H54 (cell line): Measurements from ENCODE around the gene NPAS3.

Experiments
- DNase-seq: peaks from one replicate; pipeline ENCODE4 v3.0.0; 2011; ENCODE audit warnings: low spot score, mixed read lengths; ENCODE audit not compliant: insufficient read length
- FAIRE-seq: peaks from 3 replicates; lab custom pipeline; 2011; peaks lifted over from hg19 to GRCh38; lab: Jason Lieb, UNC
- POLR2A ChIP-seq: IDR thresholded peaks from 2 replicates; pipeline ENCODE4 v1.6.1; 2011; ENCODE audit warnings: low read depth, mild to moderate bottlenecking, low read length

The NPAS3 gene

DNA sequence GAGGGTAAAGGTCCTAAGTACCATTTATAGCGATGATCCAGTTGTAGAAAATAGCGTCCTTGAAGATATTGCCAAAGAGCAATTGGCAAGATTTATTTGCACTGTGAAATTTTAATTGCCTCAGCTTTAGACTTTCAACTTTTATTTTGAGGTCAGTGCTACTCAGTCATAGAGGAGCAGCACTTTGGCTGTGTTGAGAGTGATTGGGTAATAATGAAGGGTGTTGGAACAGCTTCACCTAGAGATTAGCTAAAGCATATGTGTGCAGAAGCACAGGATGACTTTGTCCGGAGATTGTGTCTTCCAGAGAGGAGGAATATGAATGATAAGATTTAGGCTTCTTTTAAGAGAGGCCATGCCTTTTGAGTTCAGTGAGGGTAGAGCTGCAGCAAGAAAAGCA is 164.8 kb downstream of the NPAS3 start:
- FAIRE-seq (no peak), DNase-seq (no peak)
- no peak for TF ChIP-seq POLR2A

DNA sequence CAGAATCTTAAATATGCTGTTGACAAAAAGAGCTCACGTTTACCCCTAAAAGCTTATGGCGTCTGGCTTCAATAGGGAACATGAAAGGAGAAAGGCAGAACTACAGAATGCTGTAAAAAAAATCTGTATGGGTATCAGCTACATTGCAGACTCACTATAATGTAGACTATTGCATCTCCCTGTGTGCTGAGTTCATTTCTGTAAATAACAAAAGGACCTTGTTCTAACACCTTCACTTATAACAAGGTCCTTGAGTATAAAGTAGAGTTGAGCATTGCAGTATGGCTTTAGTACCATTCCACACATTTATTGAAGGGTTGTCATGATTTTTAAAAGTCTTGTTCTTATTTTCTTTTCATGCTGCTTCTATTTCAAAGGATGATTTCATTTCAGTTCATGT is 165.3 kb downstream of the NPAS3 start:
- no peak for TF ChIP-seq POLR2A
- no peak for FAIRE-seq
- no peak for DNase-seq

DNA sequence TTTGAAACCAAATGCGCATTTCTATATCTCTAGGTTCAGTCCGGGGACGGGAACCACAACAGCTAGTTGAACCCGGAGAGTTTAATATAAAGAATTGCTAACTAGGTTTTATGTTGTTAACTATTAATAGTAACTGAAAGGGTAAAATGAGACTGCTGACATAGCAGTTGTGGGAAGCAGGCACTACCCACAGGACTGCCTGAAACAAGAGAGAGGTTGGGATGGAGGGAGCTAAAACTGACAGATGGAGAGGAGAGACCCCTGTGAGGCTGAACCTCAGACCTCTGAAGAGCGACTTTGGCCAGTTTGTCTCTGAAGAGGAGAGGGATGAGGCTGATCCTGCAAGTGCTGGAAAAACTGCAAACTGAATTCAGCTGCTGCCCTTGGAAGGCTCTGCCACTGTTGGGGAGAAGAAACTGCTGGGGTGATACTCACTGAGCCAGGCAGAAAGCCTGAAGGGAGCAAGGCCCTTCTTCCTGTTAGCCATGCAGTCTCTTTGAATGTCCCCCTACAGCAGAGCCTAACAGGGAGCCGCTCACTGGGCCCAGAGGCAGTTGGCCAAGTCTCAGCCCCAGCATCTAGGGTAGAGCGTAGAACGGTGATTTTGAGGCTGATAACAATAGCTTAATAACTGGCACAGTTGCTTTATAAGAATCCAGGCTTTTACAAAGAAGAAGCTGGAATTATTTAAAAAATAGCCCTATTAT is 172.2 kb downstream of the NPAS3 start:
- FAIRE-seq: no peak
- no peak for TF ChIP-seq POLR2A
- DNase-seq: no peak

DNA sequence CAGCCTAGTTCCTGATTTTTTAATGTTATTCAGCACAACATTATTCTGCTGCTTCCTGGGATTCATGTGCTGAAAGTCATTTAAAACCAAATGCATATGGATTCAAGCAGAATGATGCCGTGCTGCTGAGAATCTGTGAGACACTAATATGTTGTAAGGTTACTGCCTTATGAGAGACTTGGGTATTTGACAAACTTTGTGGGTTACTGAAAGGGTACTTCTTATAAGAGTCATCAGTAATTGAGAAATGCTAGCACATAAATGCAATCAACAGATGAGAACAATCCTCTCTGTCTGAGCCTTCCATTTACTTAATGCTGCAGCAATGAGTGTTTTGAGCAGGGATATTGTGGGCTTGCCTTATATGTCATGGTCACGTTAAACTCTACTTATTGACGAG is 175.7 kb downstream of the NPAS3 start:
- DNase-seq: no peak
- FAIRE-seq: no peak
- no peak for TF ChIP-seq POLR2A

DNA sequence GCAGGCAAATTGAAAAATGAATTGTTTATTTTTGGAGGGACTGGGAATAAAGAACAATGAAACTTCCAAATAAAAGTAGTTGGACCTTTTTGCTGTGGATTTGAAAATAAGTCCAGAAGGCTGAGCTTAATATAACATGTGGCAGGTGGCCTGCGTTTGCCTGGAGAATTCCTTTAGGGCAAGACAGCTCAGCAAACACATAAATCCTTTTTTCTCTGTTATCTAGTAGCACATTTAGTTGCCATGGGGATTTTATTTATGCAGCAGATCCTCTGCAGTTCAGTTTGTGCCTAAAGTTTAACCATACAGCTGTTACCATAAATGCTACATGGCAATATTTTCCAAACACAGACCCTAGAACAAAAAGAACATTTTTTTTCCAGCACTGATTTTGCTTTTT is 180.0 kb downstream of the NPAS3 start:
- DNase-seq (no peak), FAIRE-seq (no peak)
- no peak for TF ChIP-seq POLR2A

DNA sequence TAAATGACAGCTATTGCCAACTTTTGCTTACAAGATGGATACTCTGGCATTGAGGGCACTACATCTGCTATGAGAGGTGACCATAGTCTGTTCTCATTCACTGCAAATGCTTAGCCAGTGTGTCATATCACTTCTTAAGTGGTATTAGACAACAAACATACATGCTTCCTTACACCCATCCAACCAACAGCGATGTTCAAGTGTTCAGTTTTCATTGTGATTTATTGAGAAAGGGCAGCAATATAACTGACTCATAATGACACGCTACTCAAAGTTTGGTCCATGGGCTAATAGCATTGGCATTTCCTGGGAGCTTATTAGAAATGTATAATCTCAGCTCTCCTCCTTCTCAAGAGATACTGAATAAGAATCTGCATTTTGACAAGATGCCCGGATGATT is 181.7 kb downstream of the NPAS3 start:
- DNase-seq: peak; percentile 30

DNA sequence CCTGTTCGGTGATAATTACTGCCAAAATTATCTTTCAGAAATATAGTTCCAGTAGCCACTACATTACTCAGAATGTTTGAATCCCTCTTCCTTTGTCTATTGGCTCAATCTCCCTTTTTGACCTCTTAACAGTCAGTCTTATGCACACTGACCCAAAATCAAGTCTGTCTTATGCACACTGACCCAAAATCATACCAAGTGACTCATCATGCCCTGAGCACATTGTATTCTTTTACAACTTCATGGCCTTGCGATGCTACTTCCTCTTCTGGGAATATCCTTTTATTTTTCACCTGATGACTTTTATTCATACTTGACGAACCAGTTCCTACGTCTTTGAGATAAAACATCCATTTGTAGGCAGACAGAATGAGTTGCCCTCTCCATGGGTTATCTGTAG is 182.3 kb downstream of the NPAS3 start:
- FAIRE-seq (no peak), DNase-seq (no peak)
- no peak for TF ChIP-seq POLR2A

More for the DNA sequence above, 181.7 kb downstream of the NPAS3 start:
- TF ChIP-seq POLR2A: no peak
- peak; percentile 100 for FAIRE-seq

DNA sequence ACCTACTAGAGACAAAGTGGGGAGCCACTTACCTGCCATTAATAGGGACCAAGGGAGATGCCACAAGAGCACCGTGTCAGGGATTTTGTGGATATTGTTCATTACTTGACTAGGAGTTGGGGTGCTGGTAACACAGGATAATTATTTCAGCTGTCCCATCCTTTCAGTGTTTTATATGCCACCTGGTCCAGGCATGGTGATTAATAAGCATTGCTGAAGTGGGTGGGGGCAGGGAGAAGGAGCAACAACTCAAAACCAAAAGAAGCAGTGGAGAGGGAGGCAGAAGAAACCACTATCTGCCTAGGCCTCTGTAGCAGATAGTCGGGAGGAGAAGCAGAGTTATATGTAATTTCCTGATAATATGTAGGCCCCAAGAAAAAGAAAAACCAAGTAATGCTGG is 184.6 kb downstream of the NPAS3 start:
- DNase-seq (no peak), FAIRE-seq (no peak)

DNA sequence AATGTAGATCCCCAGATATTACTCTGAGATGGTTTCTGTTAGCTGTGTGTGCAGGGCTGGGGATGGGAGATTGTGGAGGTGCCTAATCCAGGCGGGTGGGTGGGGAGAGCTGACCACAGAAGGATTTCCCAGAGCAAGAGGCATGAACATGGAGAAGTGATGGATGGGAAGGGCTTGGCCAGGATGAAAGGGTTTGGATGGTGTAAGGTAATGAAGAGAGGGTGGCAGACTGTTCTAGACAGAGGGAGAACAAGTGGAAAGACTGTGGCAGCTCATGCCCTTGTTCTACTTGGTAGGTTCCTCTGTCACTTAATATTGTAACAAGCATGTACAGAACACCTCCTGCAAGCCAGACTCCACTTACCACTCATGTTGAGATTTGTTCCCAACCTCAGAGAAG is 187.8 kb downstream of the NPAS3 start:
- TF ChIP-seq POLR2A: no peak
- FAIRE-seq (peak; percentile 81), DNase-seq (no peak)

More for the DNA sequence above, 184.6 kb downstream of the NPAS3 start:
- TF ChIP-seq POLR2A: no peak

DNA sequence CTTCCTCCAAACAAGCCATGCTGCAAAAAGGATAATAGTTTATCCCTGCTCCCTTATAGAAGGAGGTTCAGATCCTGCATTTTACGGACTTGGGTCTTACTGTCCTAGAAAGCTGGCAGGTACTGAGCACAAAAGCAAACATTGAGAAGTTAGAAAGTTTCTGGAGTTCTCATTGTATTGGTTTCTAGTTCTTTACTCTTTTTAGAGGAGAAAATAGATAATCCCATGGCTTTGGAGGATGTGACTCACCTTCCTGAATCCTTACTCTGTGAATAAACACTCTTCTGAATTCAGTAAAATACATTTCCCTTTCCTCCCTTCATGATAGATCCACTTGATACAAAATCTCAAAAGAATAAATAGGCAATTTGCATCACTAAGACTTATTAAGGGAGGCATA is 188.9 kb downstream of the NPAS3 start:
- no peak for TF ChIP-seq POLR2A
- DNase-seq (no peak), FAIRE-seq (peak; percentile 88)

DNA sequence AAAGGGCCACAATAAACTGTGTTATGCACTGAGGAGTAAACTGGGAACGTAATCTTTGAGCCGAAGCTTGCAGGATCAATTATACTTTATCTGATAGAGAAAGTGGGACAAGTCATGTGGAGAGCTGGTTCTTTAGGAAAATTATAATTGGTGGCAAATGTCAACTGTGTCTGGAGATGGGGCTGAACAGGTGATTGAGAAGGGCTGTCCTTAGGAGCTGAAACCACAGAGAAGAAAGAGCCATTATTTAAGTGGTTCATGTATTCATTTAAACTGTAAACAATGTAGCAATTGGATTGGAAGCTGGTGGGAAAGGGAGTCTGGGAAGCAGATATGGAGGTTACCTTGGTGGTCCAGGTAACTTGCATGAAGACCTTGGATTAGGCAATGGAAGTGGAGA is 193.1 kb downstream of the NPAS3 start:
- DNase-seq (no peak), FAIRE-seq (no peak)
- no peak for TF ChIP-seq POLR2A

DNA sequence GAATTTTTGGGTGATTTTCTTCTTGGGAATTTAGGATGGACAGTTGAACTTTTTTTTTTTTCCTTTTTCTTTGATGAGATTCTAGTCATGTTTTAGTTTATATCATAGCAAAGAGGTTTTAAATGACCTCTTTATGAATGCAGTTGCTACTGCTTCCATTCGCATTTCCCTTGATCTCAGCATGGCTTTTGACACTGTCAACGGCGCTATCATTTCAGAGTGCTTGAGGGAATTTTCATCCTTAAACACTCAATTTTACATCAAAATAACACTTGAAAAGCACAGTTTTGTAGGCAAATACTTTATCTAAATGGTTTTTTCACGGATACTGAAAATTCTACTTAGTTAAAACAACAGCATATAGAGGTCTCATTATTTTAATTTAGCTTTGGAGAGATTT is 195.5 kb downstream of the NPAS3 start:
- TF ChIP-seq POLR2A: no peak
- DNase-seq (no peak), FAIRE-seq (peak; percentile 65)

DNA sequence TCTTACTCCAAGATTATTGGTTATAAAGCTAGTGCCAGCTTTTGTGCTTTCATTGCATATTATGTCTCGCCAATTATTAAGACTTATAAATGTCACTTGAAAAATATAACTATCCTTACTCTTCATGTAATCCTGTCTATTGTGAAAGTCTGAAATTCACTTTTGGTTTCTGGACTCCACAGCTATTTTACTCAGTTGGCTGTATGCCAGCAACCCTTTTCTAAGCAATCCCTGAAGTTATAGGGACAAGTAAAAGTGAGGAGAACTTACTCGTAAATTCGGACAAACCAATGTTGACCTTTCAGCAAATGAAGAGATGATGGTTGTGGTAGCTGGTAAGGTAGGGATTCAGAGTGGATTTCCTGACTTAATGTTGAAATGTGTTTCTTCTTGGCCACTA is 196.3 kb downstream of the NPAS3 start:
- no peak for DNase-seq
- no peak for FAIRE-seq

DNA sequence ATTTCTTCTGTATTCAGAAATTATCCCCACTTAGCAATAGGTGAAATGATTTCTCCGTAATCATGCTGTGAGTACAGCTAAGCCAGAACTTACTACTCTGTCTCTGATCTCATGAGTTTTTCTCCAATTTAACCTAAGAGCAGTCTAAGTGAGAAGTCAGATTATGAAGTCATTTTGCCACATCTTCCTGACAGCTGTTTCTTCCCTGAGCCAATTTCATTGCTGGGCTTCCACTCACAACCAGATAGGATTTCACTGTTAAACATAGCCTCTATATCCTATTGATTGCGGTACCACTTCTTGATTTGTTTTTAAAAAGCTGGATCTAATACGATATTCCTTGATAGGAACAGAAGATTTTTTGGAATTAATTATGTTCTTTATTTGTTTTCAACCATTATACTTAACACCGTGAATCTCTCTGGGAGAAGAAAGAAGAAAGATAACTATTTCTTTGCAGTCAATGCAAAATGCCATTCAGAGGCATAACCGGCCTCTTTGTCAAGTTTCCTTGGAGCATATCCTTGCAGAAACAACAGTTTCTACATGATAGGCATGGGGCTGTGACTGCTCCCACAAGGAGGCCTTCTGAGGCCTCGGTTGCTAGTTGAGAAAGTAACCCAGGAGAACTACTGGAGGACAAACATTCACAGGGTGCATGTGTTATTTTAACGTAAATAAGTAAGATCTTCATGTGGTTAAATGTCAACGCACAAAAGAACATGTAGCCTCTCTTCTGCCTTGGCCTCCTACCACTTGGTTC is 212.2 kb downstream of the NPAS3 start:
- no peak for TF ChIP-seq POLR2A
- FAIRE-seq: peak; percentile 52
- DNase-seq: no peak

More for the DNA sequence above, 196.3 kb downstream of the NPAS3 start:
- TF ChIP-seq POLR2A: no peak

DNA sequence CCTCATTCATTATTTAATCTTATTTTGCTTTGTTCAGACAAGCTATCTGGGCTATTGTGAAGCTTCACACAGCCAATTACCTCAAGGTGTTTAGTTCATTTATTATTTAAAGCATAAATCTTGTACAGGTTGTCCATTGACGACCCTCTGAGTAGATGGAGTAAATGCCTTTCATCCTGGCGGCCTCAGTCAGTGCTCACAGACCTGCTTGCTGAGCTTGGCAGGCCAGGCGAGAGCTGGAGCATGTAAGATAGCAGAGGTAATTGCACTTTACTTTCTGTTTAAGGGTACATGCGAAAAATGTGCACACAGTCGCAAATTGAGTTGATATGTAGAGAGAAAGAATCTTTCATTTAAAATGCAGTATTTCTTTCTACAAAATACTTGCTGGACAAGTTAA is 224.4 kb downstream of the NPAS3 start:
- TF ChIP-seq POLR2A: no peak

More for the DNA sequence above, 224.4 kb downstream of the NPAS3 start:
- FAIRE-seq: peak; percentile 52
- no peak for DNase-seq
